ENCODE measurements around the gene TRIP13.

DNA sequence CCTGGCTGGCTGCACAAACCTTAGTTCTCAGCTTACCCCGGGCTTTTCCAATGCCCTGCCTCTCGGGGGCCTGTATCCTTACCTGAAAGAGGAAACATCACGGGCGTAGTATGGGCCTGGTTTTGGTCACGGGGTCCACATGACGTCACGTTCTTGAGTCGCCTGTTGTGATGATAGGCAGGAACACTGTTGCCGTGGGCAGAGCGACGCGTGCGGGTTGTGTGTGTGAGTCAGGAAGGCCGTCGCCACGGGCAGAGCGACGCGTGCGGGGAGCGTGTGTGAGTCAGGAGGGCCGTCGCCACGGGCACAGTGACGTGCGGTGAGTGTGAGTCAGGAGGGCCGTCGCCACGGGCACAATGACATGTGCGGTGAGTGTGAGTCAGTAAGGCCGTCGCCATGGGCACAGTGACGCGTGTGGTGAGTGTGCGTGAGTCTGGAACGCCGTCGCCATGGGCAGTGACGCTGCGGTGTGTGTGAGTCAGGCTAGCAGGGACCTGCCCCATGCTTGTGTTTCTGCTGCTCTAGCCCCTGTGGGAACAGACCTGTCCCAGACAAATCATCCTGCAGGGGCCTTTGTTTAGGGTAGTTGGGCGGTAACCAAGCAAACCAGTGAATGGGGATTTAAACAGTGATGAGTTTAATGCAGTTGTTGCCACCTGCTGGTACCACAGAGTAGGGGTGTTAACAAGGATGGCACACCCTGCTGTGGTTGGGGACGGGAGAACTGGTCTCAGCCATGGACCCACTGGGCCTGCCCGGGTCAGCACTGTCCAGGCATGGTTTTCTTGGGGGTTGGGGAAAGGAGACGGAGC, 19.8 kb downstream of the TRIP13 start:
- TF ChIP-seq TAF1 (IDR thresholded peaks at IDR 0.05; ENCODE audit: borderline replicate concordance, low read depth, low read length) (no peak), POLR2AphosphoS5 (IDR thresholded peaks at IDR 0.05; ENCODE audit: low read depth, low read length) (peak; percentile 24; the same call in 1 of the 2 replicates), POLR2A (IDR thresholded peaks at IDR 0.05; ENCODE audit: low read depth, low read length) (no peak)
